ENCODE measurements around the gene CCDC102A.

CCDC102A gene

GRCh38 chr16:57536306-57537193, at the start of gene CCDC102A:
TSS of gene CCDC102A (minus strand) at chr16:57536571. CDS start at chr16:57529177, 7,394 bp downstream.
- no peak for TF ChIP-seq CTCF (IDR thresholded peaks at IDR 0.05; ENCODE audit: extremely low read depth, missing control alignments)
- peak; percentile 78 for DNase-seq (ENCODE audit: low spot score)

DNA sequence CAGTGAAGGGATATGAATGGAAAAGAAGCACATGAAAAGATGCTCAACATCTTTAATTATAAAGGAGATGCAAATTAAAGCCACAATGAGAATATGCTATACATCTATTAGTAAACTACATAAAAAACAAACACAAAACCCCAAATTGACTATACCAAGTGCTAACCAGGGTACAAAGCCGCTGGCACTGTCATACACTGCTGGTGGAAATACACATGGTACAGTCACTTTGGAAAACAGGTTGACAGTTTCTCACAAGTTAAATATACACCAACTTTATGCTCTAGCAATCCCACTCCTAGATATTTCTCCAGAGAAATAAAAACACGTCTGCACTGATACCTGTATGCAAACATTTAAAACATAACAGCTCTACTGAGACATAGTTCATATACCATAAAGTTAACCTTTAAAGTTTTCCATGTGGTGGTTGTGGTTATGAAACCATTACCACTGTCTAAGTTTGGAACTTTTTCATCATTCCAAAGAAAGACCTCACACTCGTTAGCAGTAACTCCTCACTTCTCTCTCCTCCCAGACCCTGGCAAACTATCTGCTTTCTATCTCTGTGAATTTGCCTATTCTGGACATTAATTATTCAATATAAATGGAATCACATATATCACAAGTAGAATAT, 48.8 kb upstream of the CCDC102A start:
- TF ChIP-seq CTCF (IDR thresholded peaks at IDR 0.05; ENCODE audit: extremely low read depth, missing control alignments): no peak
- no peak for DNase-seq (ENCODE audit: low spot score)

DNA sequence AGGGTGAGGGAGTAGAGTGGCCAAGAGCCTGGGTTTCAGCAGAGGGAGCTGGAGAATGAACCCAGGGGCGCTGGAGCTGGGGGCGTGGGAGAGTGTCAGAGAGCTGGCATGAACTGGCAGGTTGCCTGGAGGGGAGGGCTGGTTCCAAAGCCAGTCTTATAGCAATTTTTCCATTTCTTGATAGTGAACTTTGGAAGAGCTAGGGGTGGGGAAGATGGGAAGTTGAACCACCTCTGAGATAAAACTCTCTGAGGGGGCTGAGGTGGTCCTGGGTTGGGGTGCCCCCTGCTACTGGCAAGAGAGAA, 42.9 kb upstream of the CCDC102A start:
- DNase-seq (ENCODE audit: low spot score): no peak
- no peak for TF ChIP-seq CTCF (IDR thresholded peaks at IDR 0.05; ENCODE audit: extremely low read depth, missing control alignments)

DNA sequence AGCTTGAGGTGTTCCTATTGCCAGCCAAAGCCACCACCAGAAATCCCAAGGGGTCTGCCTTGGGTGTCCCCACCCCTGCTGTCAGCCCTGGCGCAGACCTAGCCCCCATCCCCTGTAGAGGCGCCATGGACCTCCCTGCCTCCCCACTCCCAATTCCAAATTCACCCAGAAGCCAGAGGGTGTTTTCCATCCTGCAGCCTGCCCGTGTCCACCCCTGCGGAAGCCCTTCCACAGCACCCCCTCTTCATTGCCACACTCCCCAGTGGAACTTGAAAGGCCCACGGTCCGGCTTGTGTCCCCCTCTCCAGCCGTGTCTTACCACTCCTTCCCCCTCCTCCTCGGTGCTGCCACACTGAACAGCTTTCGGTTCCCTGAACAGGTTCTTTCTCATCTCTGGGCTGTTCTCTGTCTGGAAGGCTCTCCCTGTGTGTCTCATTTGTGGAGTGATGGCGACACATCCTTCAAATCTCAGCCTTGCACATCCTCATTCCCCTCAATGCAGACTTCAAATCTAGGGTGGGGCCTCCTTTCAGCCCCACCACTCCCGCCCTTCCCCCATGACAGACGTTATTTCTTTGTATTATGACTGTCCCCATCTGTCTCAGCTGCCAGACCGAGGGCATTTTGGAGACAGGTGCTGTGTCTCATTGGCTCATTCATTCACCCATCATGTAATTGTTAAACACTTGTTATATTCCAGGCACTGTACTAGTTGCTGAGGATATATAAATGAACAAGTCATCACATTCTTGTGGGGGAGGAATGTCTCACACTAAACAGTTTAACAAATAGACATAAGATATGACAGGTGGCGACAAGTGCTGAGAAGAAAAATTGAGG, 42.4 kb upstream of the CCDC102A start:
- no peak for TF ChIP-seq CTCF (IDR thresholded peaks at IDR 0.05; ENCODE audit: extremely low read depth, missing control alignments)
- no peak for DNase-seq (ENCODE audit: low spot score)

GRCh38 chr16:57577691-57578224, 41.4 kb upstream of the CCDC102A start:
- no peak for TF ChIP-seq CTCF (IDR thresholded peaks at IDR 0.05; ENCODE audit: extremely low read depth, missing control alignments)
- DNase-seq (ENCODE audit: low spot score): no peak

- TF ChIP-seq CTCF (IDR thresholded peaks at IDR 0.05; ENCODE audit: extremely low read depth, missing control alignments): no peak
- DNase-seq (ENCODE audit: low spot score): no peak
Observed at GRCh38 chr16:57577214-57577613, 40.8 kb upstream of the CCDC102A start.
